Gastroesophageal sphincter (tissue), 3 donors: ENCODE measurements around the gene CBR4.

ENCODE experiments used
- CTCF ChIP-seq, 4 experiments: fragments of 200-600 bp in 2 of 4; fragments of 450-650 bp in 2 of 4; sonication (generic) in 1 of 4; IDR thresholded peaks; one replicate each; pipeline ENCODE4 v1.5.1; 2017 to 2019; ENCODE audit warnings: antibody characterized with exemption in 4 of 4, mild to moderate bottlenecking in 2 of 4, moderate library complexity in 2 of 4
- POLR2AphosphoS5 ChIP-seq: sonication (generic); formaldehyde crosslinking; IDR thresholded peaks from one replicate; pipeline ENCODE4 v1.6.1; 2017; ENCODE audit warnings: antibody characterized with exemption

DNA sequence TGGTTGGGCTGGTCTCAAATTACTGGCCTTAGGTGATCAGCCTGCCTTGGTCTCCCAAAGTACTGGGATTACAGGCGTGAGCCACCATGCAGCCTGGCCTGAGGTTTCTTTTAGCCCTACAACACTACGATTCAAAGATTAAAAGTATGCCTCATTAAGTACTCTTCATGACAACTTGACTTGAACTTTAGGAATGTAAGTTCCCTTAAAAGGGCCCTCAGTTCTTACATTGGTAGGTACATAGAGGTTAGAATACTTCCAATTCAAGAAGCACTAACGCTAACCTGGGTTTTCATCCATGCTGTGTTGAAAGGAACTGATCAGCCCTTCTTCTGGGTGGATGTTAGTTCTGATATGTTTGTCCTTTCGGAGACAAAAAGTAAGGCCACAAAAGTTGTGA lies 15.1 kb downstream of the CBR4 start:
- no peak for TF ChIP-seq POLR2AphosphoS5
- TF ChIP-seq CTCF (IDR thresholded peaks at IDR 0.05), result no peak
